Endodermal cell (in vitro differentiated cells): ENCODE data around the gene TFPI2. TPM values are rescaled to one million over a fixed set of nuclear protein-coding genes. Genes with fewer than 3 reads are reported as not detected.

Source experiments
- DNase-seq: peaks from one replicate; pipeline ENCODE4 v3.0.0-alpha.2; 2017
- H3K27ac ChIP-seq: 2 replicates; pipeline ENCODE4 v1.5.1; 2013; ENCODE audit warnings: mild to moderate bottlenecking, low read depth, low read length, moderate library complexity
- H3K27me3 ChIP-seq: 2 replicates; pipeline ENCODE4 v1.6.1; 2013; ENCODE audit warnings: mild to moderate bottlenecking, low read length, moderate library complexity; ENCODE audit not compliant: insufficient read depth, control insufficient read depth, poor library complexity, severe bottlenecking
- H3K36me3 ChIP-seq: 2 replicates; pipeline ENCODE4 v1.7.0; 2013; ENCODE audit warnings: mild to moderate bottlenecking, low read length, moderate library complexity; ENCODE audit not compliant: control insufficient read depth, insufficient read depth
- H3K4me1 ChIP-seq: one replicate; pipeline ENCODE4 v1.7.0; 2013; ENCODE audit warnings: low read length; ENCODE audit not compliant: control insufficient read depth, insufficient read depth
- H3K4me3 ChIP-seq: 2 replicates; pipeline ENCODE4 v1.5.1; 2013; ENCODE audit warnings: mild to moderate bottlenecking, low read length, moderate library complexity
- H3K9ac ChIP-seq: 2 replicates; pipeline ENCODE4 v1.6.1; 2013; ENCODE audit warnings: mild to moderate bottlenecking, low read length, moderate library complexity; ENCODE audit not compliant: poor library complexity, severe bottlenecking; ENCODE audit errors: extremely low read depth
- H3K9me3 ChIP-seq: 2 replicates; pipeline ENCODE4 v1.6.1; 2013; ENCODE audit warnings: mild to moderate bottlenecking, low read length, moderate library complexity; ENCODE audit not compliant: control insufficient read depth
- H3K27ac Mint-ChIP-seq: 2 replicates; pipeline ENCODE4 v1.8.0; 2020; ENCODE audit warnings: mixed read lengths
- H3K27me3 Mint-ChIP-seq: 2 replicates; pipeline ENCODE4 v1.8.0; 2021; ENCODE audit warnings: mild to moderate bottlenecking, mixed read lengths; ENCODE audit not compliant: insufficient read depth
- H3K36me3 Mint-ChIP-seq: 2 replicates; pipeline ENCODE4 v1.8.0; 2020; ENCODE audit warnings: low read depth, mixed read lengths
- H3K4me1 Mint-ChIP-seq: 2 replicates; pipeline ENCODE4 v1.8.0; 2020; ENCODE audit warnings: mixed read lengths
- H3K4me3 Mint-ChIP-seq: 2 replicates; pipeline ENCODE4 v1.8.0; 2020; ENCODE audit warnings: mild to moderate bottlenecking, moderate library complexity, mixed read lengths
- H3K9me3 Mint-ChIP-seq: 2 replicates; pipeline ENCODE4 v1.8.0; 2020; ENCODE audit warnings: mild to moderate bottlenecking, mixed read lengths
- CTCF ChIP-seq: fragments of 200-600 bp; sonication (generic); conservative IDR thresholded peaks from 2 replicates; pipeline ENCODE4 v1.5.0; 2021; ENCODE audit warnings: antibody characterized with exemption, mild to moderate bottlenecking
- WGBS, 2 experiments: methylation state at CpG; one replicate each; pipeline versions ENCODE4 v1.1.5 to v1.1.7; 2013; ENCODE audit warnings: missing lambda C conversion rate in 2 of 2, mixed read lengths in 1 of 2; ENCODE audit not compliant: insufficient coverage in 1 of 2, insufficient read length in 1 of 2; 5-methylcytosine and 5-hydroxymethylcytosine counted together
- total RNA-seq, 2 donors: library from RNA; stranded (reverse); fragmentation: NEBNext Ultra II Directional in 1 of 2; extraction: Animal tissue kit (Norgen Biotek cat#: 25700) in 1 of 2; gene quantifications; 2 replicates in 1 of 2; 3 replicates in 1 of 2; pipeline ENCODE4 v1.2.1, GENCODE V29; 2021

The TFPI2 gene
- total RNA-seq, 2 donors from 2014 or later: 2.3 to 3.1 TPM

- no peak overlapping the region for H3K27ac Mint-ChIP-seq
- H3K36me3 Mint-ChIP-seq: no peaks in the 10 kb centered on the region
- Histone ChIP-seq H3K36me3 (no peaks in the 10 kb centered on the region), H3K9ac (no peak overlapping the region), H3K9me3 (no peaks in the 10 kb centered on the region), H3K27me3 (no peaks in the 10 kb centered on the region), H3K4me3 (no peak overlapping the region), H3K27ac (no peak overlapping the region), H3K4me1 (no peaks in the 10 kb centered on the region)
- no peak for TF ChIP-seq CTCF
- H3K9me3 Mint-ChIP-seq: no peaks in the 10 kb centered on the region
- H3K4me1 Mint-ChIP-seq: no peaks in the 10 kb centered on the region
- no peaks in the 10 kb centered on the region for H3K27me3 Mint-ChIP-seq
- WGBS, 2 experiments: 92 to 100% methylated on average over 1 of the region's 3 CpGs
- no peak for DNase-seq
- H3K4me3 Mint-ChIP-seq: no peak overlapping the region
Observed at GRCh38 chr7:93837245-93837644, 53.3 kb downstream of the TFPI2 start.

DNA sequence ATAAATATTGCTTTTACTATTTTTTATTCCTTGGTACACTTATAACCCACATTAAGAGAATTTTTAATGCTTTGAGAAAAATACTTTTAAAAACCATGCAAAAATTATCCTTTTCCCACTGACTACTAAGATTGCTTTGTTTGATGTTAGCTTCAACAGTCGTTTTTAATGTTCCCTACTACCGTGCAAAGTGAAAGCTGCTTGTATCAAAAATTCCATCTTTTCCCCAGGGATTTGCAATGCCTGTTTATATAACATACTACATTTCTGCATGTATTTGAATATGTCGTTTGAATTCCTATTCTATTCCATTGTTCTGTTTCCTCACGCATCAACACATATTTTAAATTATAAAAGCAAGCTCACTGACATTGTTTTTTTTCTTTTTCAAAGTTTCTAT is 54.4 kb downstream of the TFPI2 start:
- Mint-ChIP-seq H3K27me3 (no peaks in the 10 kb centered on the region), H3K36me3 (no peaks in the 10 kb centered on the region), H3K9me3 (no peaks in the 10 kb centered on the region), H3K4me3 (no peak overlapping the region), H3K4me1 (no peaks in the 10 kb centered on the region), H3K27ac (no peak overlapping the region)
- Histone ChIP-seq H3K36me3 (no peaks in the 10 kb centered on the region), H3K27ac (no peak overlapping the region), H3K9me3 (no peaks in the 10 kb centered on the region), H3K4me1 (no peaks in the 10 kb centered on the region), H3K4me3 (no peak overlapping the region), H3K27me3 (no peaks in the 10 kb centered on the region), H3K9ac (no peak overlapping the region)
- DNase-seq: no peak
- 59% methylated on average over 3 to 4 of the region's 4 CpGs for WGBS, 2 experiments
- TF ChIP-seq CTCF: no peak

DNA sequence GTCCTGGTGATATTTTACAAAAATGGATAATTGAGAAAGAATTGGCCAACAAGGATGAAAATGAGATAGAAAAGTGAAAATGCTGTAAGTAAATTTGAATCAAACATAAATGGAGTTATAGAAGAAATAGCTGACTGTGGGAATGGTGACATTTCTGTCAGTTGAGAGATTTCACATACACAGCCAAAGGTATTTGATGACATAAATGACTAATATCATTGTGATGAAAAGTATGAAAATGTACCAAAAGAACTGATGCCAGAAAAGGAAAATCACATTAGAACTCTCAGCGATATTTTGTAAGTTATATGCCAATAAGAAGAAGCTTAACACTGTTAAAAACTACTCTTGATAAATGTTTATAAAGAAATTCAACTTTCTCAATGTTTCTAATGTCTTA is 54.9 kb downstream of the TFPI2 start:
- no peaks in the 10 kb centered on the region for H3K27me3 ChIP-seq
- no peaks in the 10 kb centered on the region for H3K9me3 ChIP-seq
- H3K4me1 Mint-ChIP-seq: peaks cover 2% of the 10 kb centered on the region
- H3K36me3 ChIP-seq: no peaks in the 10 kb centered on the region
- no peak overlapping the region for H3K9ac ChIP-seq
- H3K4me3 ChIP-seq: no peak overlapping the region
- H3K27me3 Mint-ChIP-seq: no peaks in the 10 kb centered on the region
- DNase-seq: no peak
- TF ChIP-seq CTCF: no peak
- H3K36me3 Mint-ChIP-seq: no peaks in the 10 kb centered on the region
- H3K4me3 Mint-ChIP-seq: no peak overlapping the region
- no peak overlapping the region for H3K27ac ChIP-seq
- no peaks in the 10 kb centered on the region for H3K9me3 Mint-ChIP-seq
- no peak overlapping the region for H3K27ac Mint-ChIP-seq
- WGBS, 2 experiments: 71% methylated on average over 1 of the region's 1 CpG; no CpG with 5 or more reads in 1 of the 2 experiments
- H3K4me1 ChIP-seq: no peaks in the 10 kb centered on the region

Other genes with a start within 250 kb of the TFPI2 start
- under 1 TPM in 1 of 2 donors, not detected in 1; 0.22 TPM for gene GNGT1, start 15.8 kb upstream of the TFPI2 start, total RNA-seq
- 1 to 10 TPM; 1.3 to 3.1 TPM for gene GNG11, start 31.0 kb upstream of the TFPI2 start, total RNA-seq
- gene BET1, start 113.6 kb upstream of the TFPI2 start, total RNA-seq: 10 to 100 TPM; 27.6 to 36.3 TPM